ENCODE measurements around the gene RABGGTA. TPM values are rescaled to one million over a fixed set of nuclear protein-coding genes. Genes with fewer than 3 reads are reported as not detected.

Gene RABGGTA
- total RNA-seq, 2 donors from 2014 or later = 16.1 to 18.6 TPM

DNA sequence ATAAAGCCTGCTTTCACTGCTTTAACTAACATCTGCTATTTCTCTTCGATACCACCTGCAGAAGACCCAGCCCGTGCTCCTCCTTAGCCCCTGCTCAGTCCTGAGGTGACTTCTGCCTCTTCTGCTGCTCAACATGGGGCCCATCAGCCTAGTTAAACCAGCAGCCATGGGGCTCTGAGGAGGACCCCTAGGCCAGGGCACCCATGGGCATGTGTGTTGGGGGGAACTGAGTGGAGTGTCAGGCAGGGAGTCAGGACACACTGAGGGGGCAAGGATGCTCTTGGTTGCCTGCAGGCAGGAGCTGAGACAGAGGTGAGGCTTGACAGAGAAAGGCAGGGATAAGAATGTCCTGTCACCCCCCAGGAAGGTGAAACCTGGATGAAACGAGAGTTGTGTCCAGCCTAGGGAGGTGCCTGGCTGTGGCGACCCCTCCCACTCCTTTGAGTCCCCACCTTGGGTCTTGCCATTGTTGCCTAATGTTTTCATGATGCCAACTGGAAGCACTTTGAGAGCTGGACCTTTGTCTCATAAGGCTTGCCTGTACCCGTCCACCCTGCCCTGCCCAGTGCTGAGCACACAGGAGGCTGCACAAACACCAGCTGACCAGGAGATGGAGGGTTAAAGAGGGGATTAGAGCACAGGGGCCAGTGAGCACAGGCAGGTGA lies 12.5 kb upstream of the RABGGTA start:
- no peak for DNase-seq
- intact Hi-C loops (cut with DNase I) = loop anchor here in 1 of 2 donors (5.0 kb wide), 1 partner anchor 37 kb away; no protein-coding TSS in a partner anchor
- no peak for ATAC-seq

DNA sequence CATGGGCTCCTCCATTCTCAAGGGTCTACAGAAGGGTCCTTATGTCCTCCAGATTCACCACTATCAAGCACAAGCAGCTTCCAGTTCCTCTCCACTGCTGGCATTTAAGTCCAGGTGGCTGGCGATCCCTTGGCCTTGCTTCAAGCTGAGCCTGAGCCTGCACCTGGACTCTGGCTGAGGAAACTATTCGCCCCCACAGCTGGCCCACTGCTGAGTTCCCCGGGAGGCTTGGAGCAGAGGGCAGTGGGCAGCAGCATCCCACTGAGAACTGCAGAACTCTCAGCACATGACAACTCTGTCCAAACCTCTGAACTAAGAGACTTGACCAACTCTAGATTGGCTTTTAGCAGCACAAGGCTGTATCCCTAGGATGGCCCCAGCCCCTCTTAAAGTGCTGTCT lies 11.3 kb upstream of the RABGGTA start:
- DNase-seq (no peak), ATAC-seq (no peak)
- intact Hi-C loops (cut with DNase I) = loop anchor here in 1 of 2 donors (5.0 kb wide), 1 partner anchor 35 kb away; no protein-coding TSS in a partner anchor

DNA sequence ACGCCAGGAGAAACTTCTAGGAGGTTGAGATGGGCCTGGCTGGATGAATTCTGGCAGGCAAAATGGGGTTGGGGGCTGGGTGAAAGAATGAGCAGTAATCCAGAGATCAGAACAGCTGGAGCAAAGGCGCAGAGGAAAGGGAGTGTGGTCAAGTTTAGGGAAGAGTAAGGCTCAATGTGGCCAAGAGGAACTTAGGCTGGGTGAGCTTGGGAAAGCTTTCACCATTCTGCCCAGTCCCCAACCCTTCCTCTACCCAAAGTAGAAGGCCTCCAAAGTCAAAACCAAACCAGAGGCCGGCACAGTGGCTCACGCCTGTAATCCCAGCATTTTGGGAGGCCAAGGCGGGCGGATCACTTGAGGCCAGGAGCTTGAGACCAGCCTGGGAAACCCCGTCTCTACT lies 10.2 kb upstream of the RABGGTA start:
- ATAC-seq = no peak
- intact Hi-C loops (cut with DNase I) = loop anchor here in 1 of 2 donors (5.0 kb wide), 1 partner anchor 34 kb away; no protein-coding TSS in a partner anchor
- DNase-seq = no peak

DNA sequence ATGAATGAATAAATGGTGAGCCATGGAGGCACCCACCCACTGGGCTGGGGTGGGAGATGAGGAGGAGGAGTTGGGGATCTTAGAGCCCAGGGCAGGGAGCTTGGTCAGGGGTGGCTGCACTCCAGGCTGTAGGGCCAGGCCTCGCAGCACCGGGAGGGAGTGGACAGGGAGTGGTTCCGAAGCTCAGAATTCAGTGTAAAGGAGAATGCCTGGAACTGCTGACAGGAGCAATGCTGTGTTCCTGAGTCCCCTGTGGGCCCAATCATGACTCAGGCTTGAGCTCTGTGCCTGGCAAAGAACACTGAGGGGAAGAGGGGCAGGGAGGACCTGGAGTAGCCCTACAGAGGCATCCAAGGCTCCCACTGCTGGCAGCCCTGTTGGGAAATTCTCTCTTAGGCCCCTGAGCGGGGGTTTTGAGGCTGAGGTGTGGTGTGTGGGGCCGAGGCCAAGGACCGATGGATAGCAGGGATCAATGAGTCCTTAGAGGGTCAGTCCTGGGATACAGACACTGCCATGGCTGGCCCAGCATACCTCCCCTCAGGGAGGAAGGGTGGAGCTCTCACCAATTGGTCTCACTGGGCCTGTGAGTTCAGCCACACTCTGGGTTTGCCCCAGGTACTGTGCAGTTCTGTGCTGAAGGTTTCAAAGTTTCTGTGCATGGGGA lies 9.5 kb upstream of the RABGGTA start:
- DNase-seq (no peak), ATAC-seq (peak; percentile 6 to 57)
- intact Hi-C loops (cut with DNase I) = loop anchor here in 1 of 2 donors (5.0 kb wide), 1 partner anchor 34 kb away; no protein-coding TSS in a partner anchor

DNA sequence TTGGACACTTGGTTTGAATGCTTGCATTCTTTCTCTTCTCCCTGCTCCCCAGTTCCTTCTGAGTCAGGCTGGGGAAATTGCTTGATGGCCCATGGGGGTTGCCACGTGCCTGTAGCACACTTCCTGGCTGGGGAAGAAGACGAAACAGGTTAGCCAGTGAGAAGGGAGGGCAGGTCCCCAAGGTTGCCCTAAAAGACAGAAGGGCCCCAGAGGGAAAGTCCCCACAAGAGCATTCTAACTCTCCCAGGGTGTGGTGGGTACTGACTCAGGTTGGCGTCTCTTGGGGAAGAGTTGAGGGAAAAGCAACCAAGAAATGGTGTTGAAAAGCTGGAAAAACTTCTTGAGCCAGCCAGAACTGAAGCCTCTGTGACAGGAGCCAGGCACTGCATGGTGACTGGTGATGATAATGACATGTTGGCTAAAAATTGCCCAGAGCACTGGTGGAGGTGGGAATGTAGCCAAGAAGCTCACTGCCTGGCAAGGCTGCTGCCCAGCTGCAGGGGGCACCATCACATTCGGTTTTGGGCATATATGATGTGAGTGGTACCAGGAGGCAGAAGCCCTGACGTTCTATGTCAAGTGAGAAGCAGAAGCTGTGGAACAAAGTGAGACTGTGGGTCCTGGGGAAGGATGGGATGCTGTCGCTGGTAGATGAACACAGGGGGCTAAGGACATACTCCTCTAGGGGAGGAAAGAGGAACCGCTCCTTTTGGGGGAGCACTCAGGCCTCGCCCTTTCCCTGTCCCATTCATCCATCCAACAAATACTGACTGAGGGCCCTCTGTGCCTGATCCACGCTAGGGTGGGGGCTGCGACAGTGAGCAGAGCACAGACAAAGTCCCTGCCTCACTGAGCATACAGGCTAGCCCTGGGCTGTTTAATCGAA lies 8.1 kb upstream of the RABGGTA start:
- peak; percentile 50 to 78 for ATAC-seq

DNA sequence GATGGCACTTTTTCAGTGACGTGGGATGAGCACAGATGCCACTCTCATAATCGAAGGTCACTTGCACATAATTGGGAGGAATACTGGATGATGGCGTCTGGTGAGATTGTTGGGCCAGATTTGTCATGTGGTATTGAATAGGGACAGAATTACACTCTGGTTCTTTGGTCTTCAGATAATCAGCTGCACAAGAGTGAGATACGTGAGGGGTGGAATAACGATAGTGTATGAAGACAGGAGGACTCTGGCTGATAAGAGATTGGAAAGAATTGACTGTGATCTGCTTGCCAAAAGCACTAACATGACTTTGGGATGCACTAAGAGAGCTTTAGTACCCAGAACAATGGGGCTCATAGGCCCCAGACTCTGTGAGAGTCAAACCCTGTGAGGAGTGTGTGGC lies 7.0 kb upstream of the RABGGTA start:
- no peak for DNase-seq
- ATAC-seq = no peak
- intact Hi-C loops (cut with DNase I) = no loop called here

More for the DNA sequence above, 8.1 kb upstream of the RABGGTA start:
- intact Hi-C loops (cut with DNase I) = loop anchor here in 1 of 2 donors (5.0 kb wide), 1 partner anchor 32 kb away; no protein-coding TSS in a partner anchor
- DNase-seq = no peak

DNA sequence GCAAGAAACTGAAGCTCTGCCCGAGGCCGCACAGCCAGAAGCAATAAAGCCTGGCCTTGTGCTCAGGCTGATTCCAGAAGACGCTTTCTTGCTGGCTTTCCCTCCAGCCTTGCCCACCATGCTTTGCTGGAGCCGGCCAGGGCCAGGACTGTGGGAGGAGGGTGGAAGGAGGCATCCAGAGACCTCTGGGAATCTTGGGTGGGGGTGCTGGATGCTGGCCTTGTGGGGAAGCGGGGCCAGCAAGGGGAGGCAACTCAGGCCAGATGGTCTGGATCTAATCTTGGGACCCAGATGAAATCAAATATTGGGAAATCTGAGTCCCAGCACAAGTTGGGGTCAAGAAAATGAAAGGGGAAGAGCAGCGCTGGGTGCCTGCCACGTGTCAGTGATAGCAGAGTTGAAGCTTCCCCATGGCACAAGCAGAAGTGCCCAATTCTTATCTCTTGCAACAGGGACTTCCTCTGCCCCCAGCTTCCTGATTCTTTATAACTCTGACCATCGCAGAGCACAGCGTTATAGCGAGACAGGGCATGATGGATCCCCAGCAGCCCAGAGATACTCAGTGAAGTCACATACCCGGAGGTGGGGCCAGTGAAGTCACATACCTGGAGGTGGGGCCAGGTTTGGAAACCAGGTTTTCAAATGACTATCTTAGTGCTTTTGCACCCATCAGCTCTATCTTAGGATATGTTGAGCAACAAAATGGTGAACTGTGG lies 6.4 kb upstream of the RABGGTA start:
- DNase-seq = no peak
- ATAC-seq = peak in 1 of 2 donors; percentile 2
- intact Hi-C loops (cut with DNase I) = no loop called here

DNA sequence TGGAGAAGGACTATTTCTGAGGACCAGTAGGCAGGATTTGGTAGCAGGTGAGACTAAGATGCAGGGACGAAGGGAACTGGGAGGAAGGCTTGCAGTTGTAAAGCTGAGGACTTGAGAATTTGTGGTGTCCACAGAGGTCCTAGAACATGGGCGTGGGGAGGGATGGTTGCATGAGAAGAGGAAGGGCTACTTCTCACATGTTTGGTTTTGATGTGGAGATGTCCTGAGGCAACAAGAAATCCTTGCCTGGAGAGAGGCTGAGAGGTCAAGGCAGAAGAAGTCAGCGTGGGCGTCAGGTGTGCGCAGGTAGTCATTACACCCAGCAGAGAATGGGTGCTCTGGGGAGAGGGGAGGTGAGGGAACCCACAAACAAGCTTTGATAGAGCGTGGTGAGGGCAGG lies 5.7 kb upstream of the RABGGTA start:
- intact Hi-C loops (cut with DNase I) = no loop called here
- ATAC-seq (no peak), DNase-seq (no peak)

DNA sequence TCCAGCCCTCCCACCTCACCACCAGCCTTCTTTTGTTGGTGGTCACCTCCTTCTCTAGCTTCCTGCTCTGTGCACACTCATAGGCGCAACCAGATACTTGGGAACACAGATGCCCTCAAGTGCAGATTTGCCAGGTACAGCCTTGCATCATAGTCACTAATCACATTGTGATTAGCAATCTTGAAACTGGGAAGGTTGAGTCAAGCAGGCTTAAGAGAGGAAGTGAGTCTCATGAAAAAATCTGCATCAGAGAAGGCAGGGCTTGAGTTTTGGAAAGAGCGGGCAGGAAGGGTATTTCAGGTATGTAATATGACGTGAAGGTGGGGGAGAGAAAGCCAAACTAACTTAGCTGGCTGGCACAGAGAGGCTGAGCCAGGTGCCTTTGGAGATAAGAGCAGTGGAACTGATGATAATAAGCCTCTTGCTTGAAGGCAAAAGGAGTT lies 2.7 kb upstream of the RABGGTA start:
- ATAC-seq (peak in 1 of 2 donors; percentile 46), DNase-seq (no peak)
- intact Hi-C loops (cut with DNase I) = no loop called here

DNA sequence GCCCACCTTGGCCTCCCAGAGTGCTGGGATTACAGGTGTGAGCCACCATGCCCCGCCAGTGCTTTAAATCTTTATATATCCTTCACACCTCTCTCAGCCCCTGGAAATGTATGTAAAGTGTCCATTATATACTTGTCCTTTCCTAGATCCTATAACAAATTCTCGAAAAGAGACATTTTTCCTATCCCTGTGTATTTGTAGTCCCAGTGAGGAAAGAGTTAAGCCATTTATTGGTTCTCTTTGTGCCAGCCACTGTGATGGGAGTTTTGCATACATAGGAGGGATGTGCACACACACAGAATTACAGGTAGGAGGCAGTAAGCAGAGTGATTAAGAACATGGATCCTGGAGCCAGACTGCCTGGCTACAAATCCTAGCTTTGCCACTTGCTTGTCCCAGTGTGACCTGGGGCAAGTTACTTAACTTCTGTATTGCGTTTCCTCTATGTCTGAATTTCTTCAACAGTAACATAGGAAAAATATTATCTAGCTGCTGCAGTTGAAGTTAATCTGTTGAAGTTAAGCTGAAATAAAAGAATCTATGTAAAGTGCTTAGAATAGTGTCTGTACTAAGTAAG lies 2.1 kb upstream of the RABGGTA start:
- DNase-seq = no peak
- intact Hi-C loops (cut with DNase I) = no loop called here
- ATAC-seq = no peak

DNA sequence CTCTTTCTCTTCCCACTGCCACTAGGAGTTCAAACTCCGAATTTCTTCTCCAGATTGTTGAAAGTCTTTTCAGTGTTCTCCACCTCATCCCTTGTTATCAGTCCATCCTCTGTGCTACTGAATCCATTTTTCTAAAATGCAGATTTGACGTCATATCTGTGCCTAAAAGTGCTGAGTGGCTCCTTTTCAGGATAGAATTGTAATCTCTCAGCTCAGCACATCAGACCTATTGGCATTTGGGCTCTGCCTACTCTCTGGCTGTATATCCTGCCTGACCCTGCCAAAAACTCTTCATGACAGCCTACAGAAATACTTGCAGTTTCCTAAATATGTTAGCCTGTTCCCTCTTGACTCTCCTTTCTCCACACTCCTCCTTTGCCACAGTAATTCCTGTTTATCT lies 1.1 kb upstream of the RABGGTA start:
- intact Hi-C loops (cut with DNase I) = no loop called here
- ATAC-seq (peak in 1 of 2 donors; percentile 18), DNase-seq (no peak)

DNA sequence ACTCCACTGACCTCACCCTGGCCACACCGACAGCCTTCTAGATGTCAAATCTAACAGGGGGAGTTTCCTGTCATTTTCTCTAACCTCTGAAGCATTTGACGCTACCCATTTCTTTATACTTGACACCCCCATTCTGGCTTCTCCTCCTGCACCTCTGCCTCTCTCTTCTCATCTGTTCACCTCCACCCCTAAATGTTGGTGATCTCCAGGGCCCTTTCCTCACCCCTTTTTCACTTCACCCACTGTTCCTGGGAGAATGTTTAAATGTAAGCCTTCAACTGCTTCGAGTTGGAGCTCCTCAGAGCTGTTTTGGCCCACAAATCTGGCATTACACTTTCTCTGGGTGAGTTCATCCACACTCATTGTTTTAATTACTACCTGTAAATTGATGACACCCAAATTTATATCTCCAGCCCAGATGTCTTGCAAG lies 452 bp upstream of the RABGGTA start:
- DNase-seq = no peak
- no peak for ATAC-seq
- intact Hi-C loops (cut with DNase I) = no loop called here

DNA sequence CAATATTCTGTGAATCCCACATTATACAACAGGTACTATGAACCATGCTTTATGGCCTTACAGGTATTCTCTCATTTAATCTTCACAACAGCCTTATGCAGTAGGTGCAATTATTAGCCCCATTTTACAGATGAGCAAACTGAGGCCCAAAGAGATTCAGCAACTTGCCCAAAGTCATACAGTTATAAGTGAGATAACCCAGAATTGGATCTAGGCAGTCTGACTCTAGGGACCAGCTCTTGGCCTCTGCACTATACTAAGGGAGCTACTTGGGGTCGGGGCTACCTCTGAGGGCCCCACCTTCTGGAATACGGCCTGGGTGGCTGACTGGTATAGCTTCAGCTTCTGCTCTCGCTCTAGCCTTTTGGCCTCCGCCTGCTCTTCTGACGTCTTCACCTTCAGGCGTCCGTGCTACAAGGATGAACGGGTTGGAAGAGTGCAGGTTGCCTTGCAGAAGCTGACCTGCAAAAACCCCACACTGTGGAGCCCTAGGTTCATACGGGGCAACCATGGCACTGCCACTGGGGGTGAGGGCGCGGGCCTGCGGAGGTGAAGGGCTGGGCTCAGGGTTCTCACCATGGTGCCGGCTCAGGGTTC lies 762 bp downstream of the RABGGTA start:
- ATAC-seq (no peak), DNase-seq (no peak)
- intact Hi-C loops (cut with DNase I) = no loop called here

DNA sequence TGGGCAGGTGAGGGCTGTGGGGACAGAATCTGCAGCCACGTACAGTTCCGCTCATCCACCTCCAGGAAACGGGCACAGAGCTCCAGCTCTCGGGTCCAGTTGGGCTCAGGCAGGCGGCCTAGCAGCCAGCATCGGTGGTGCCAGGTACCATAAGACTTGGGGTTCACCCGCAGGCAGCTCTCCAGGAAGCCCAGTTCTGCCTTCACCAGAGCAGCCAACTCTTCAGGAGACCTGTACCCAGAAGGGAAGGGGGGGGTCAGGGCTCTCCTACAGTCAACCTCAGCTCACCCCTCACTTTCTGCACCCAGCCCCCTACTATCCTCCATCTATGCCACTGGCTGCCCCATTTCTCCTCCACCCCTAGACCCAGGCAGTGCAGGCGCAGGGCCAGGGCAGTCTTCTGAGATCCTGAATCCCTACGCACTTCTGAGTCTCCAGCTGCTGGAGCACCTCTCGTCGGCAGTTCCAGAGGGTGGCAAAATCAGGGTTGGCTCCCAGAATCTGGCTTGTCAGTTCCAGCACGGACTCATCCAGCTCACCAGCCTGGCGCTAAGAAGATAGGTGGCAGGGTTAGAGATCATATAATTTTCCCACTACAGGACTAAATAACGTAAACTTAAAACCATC lies 1.4 kb downstream of the RABGGTA start:
- ATAC-seq = no peak
- intact Hi-C loops (cut with DNase I) = no loop called here

DNA sequence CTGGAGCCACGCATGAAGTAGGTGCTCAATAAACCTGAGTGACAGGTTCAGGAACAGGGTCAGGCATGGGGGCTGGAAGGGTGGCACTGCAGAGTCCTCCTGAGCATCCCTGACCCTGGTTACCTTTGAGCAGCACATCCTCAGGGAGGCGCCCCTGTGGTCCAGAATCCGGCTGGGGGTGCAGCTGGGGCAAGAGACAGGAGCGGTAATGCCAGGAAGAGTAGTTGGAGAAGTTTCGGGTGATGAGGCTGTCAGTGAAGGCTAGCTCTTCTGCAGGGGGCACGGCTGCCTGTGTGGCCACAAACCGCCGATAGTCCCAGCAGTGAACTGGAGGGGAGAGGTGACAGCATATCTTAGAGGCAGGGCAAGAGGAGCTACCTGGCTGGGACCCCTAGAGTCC lies 2.0 kb downstream of the RABGGTA start:
- intact Hi-C loops (cut with DNase I) = no loop called here

More for the DNA sequence above, 1.4 kb downstream of the RABGGTA start:
- no peak for DNase-seq

DNA sequence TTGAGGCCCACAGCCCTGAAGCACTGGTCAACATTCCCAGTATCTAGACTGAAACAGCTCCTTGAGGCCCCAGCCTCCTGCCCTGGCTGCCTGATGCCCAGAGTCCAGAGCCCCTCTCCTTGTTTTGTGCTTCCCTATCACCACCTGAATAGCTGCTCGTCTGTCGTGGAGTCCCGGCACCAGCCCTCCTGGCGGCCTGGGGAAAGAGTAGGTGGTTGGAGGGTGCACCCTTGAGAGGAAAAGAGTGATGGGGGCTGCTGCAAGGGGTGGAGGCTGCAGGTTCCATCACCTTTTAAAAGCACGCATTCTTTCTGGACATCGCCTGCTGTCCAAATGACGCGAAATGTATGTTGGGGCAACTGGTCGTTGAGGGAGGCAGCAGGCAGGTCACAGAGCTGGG lies 3.2 kb downstream of the RABGGTA start:
- intact Hi-C loops (cut with DNase I) = no loop called here
- DNase-seq = peak; percentile 10
- ATAC-seq = no peak

More for the DNA sequence above, 2.0 kb downstream of the RABGGTA start:
- no peak for ATAC-seq
- no peak for DNase-seq

DNA sequence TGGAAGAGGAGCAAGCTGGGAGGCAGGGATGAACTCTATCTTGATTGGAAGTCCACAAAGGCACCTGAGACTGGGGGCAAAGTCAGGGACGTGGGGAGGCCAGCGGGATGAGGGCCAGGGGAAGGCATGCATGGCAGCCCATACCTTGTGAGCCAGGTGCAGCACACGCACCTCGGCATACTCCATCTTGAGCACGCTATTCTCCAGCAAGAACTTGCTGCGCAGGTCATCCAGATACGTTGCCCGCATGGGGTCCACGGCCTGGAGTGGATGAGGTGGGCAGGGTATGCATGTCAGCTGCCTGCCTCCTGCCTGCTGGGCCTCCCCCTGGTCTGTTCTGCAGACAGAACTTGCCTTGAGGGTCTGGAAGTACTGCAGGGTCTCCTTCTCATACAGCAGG lies 3.9 kb downstream of the RABGGTA start:
- DNase-seq = peak; percentile 10
- intact Hi-C loops (cut with DNase I) = no loop called here
- ATAC-seq = no peak

All from left cardiac atrium (tissue), 4 donors.